HCT116 (cell line): ENCODE results near the gene SLC5A12. TPM values are rescaled to one million over a fixed set of nuclear protein-coding genes. Genes with fewer than 3 reads are reported as not detected.

ENCODE experiments used
- ATAC-seq: fragments of 200-7000 bp; cut with Tn5 transposase; 2 replicates; pipeline ENCODE4 v1.9.1; 2020; ENCODE audit warnings: mild to moderate bottlenecking, moderate library complexity
- BruUV-seq: library from RNA; stranded (reverse); fragments of 400-500 nt; replicated peaks from 2 replicates; lab custom pipeline; 2021; lab: Mats Ljungman, UMichigan
- CTCF ChIA-PET: fragments of 300-600 bp; sonication (Branson Sonifier 250); formaldehyde crosslinking; loops from one replicate; lab custom pipeline; 2021; ENCODE audit warnings: antibody characterized with exemption; lab: Charles Lee
- POLR2A ChIA-PET: fragments of 300-600, 350-600 bp; sonication (Branson Sonifier 250); formaldehyde crosslinking; loops from one replicate; lab custom pipeline; 2021; ENCODE audit warnings: antibody characterized with exemption; lab: Charles Lee
- RAD21 ChIA-PET, 2 experiments: fragments of 300-600 bp; sonication (Branson Sonifier 250); formaldehyde crosslinking; loops; one replicate each; lab custom pipeline; 2023; ENCODE audit warnings: low total read pairs in 2 of 2; ENCODE audit not compliant: uncharacterized antibody in 2 of 2, unreplicated experiment in 2 of 2, low non-redundant PET in 1 of 2; lab: Charles Lee
- DNase-seq: peaks from one replicate; pipeline ENCODE4 v3.0.0-alpha.2; 2010; ENCODE audit warnings: low read depth, low spot score
- H2AFZ ChIP-seq: fragments of 200-600 bp; shearing (Covaris generic), sonication (generic); 2 replicates; pipeline ENCODE4 v1.6.1; 2017; ENCODE audit warnings: low read depth, mixed run types, mixed read lengths, antibody characterized with exemption, low read length; ENCODE audit not compliant: poor library complexity, severe bottlenecking
- H3K27ac ChIP-seq: 2 replicates; pipeline ENCODE4 v1.5.1; 2012; ENCODE audit warnings: low read depth, low read length
- H3K27me3 ChIP-seq: fragments of 200-600 bp; sonication (generic); 2 replicates; pipeline ENCODE4 v1.6.1; 2016; ENCODE audit warnings: mixed run types, low read length, mixed read lengths; ENCODE audit not compliant: insufficient read depth
- H3K36me3 ChIP-seq, 2 experiments: fragments of 200-500 bp in 1 of 2; fragments of 200-600 bp in 1 of 2; sonication (Bioruptor generic) in 1 of 2; sonication (generic) in 1 of 2; 2 replicates each; pipeline versions ENCODE4 v1.5.1 to v1.6.1; 2014 to 2016; ENCODE audit warnings: low read length in 2 of 2, inconsistent platforms in 1 of 2, mixed read lengths in 1 of 2, mixed run types in 1 of 2; ENCODE audit not compliant: insufficient read depth in 2 of 2, control insufficient read depth in 1 of 2
- H3K4me1 ChIP-seq, 2 experiments: fragments of 200-600 bp in 1 of 2; sonication (generic) in 1 of 2; 2 replicates each; pipeline versions ENCODE4 v1.5.1 to v1.6.1; 2012 to 2017; ENCODE audit warnings: low read length in 2 of 2, inconsistent platforms in 1 of 2, mild to moderate bottlenecking in 1 of 2, mixed read lengths in 1 of 2, mixed run types in 1 of 2, moderate library complexity in 1 of 2; ENCODE audit not compliant: insufficient read depth in 2 of 2, control insufficient read depth in 1 of 2
- H3K4me2 ChIP-seq: fragments of 200-600 bp; sonication (generic); 2 replicates; pipeline ENCODE4 v1.6.1; 2017; ENCODE audit warnings: mixed run types, low read length, mixed read lengths
- H3K4me3 ChIP-seq, 2 experiments: fragments of 200-600 bp in 1 of 2; sonication (generic) in 1 of 2; replicated peaks in 1 of 2; 2 replicates each; pipeline ENCODE4 v1.5.1; 2011 to 2016; ENCODE audit warnings: low read length in 2 of 2, control low read depth in 1 of 2, low read depth in 1 of 2, mild to moderate bottlenecking in 1 of 2, mixed read lengths in 1 of 2, mixed run types in 1 of 2
- H3K79me2 ChIP-seq: fragments of 200-600 bp; sonication (generic); 2 replicates; pipeline ENCODE4 v1.6.1; 2017; ENCODE audit warnings: mild to moderate bottlenecking, mixed run types, low read length, moderate library complexity, mixed read lengths; ENCODE audit not compliant: insufficient read depth
- H3K9ac ChIP-seq: fragments of 200-600 bp; sonication (generic); 2 replicates; pipeline ENCODE4 v1.6.1; 2016; ENCODE audit warnings: low read length, mixed read lengths
- H3K9me2 ChIP-seq: fragments of 200-600 bp; sonication (generic), shearing (Covaris generic); 2 replicates; pipeline ENCODE4 v1.6.1; 2017; ENCODE audit warnings: mixed run types, mild to moderate bottlenecking, moderate library complexity; ENCODE audit not compliant: insufficient read depth
- H3K9me3 ChIP-seq, 2 experiments: fragments of 200-500 bp in 1 of 2; fragments of 200-600 bp in 1 of 2; sonication (Bioruptor generic) in 1 of 2; sonication (generic) in 1 of 2; 2 replicates each; pipeline ENCODE4 v1.6.1; 2014 to 2017; ENCODE audit warnings: low read length in 2 of 2, mixed read lengths in 2 of 2, inconsistent platforms in 1 of 2, low read depth in 1 of 2, mild to moderate bottlenecking in 1 of 2, mixed run types in 1 of 2, moderate library complexity in 1 of 2; ENCODE audit not compliant: control insufficient read depth in 1 of 2, insufficient read depth in 1 of 2
- H4K20me1 ChIP-seq: fragments of 200-600 bp; sonication (generic), shearing (Covaris generic); 2 replicates; pipeline ENCODE4 v1.6.1; 2017; ENCODE audit warnings: mixed run types, mild to moderate bottlenecking, moderate library complexity; ENCODE audit not compliant: insufficient read depth
- ATF3 ChIP-seq: IDR thresholded peaks from 2 replicates; pipeline ENCODE4 v1.6.1; 2012
- CTCF ChIP-seq, 3 experiments: fragments of 200-600 bp in 1 of 3; sonication (generic) in 1 of 3; IDR thresholded peaks in 2 of 3; conservative IDR thresholded peaks in 1 of 3; 2 replicates each; pipeline ENCODE4 v1.5.1; 2012 to 2017; ENCODE audit warnings: low read depth in 2 of 3, low read length in 2 of 3, antibody characterized with exemption in 1 of 3, borderline replicate concordance in 1 of 3, control low read depth in 1 of 3, mild to moderate bottlenecking in 1 of 3, mixed read lengths in 1 of 3, mixed run types in 1 of 3, moderate library complexity in 1 of 3; ENCODE audit not compliant: insufficient read depth in 1 of 3
- EGR1 ChIP-seq: IDR thresholded peaks from 2 replicates; pipeline ENCODE4 v1.6.1; 2012; ENCODE audit warnings: low read depth
- EZH2 ChIP-seq: fragments of 200-600 bp; sonication (generic); IDR thresholded peaks from 2 replicates; pipeline ENCODE4 v1.6.1; 2017; ENCODE audit warnings: antibody characterized with exemption, mixed run types
- MAX ChIP-seq: IDR thresholded peaks from 2 replicates; pipeline ENCODE4 v1.6.1; 2012
- REST ChIP-seq: IDR thresholded peaks from 2 replicates; pipeline ENCODE4 v1.6.1; 2012; ENCODE audit warnings: low read depth
- SP1 ChIP-seq: IDR thresholded peaks from 2 replicates; pipeline ENCODE4 v1.6.1; 2012; ENCODE audit warnings: low read depth
- intact Hi-C: fragments of 100-400 bp; cut with micrococcal nuclease; formaldehyde crosslinking; loops from 2 replicates; pipeline ENCODE4 v1.10.0; 2022
- total RNA-seq: library from RNA; stranded (reverse); gene quantifications from one replicate; pipeline ENCODE4 v1.2.1, GENCODE V29; 2021; ENCODE audit not compliant: unreplicated experiment

SLC5A12 gene
- total RNA-seq, 1 experiment from 2014 or later: not detected

- Histone ChIP-seq H3K9ac (no peak overlapping the region), H3K36me3 (no peaks in the 10 kb centered on the region), H3K4me1 (no peaks in the 10 kb centered on the region), H2AFZ (no peak overlapping the region), H3K9me3 (no peaks in the 10 kb centered on the region; a peak in 1 of 4 replicates), H3K79me2 (no peaks in the 10 kb centered on the region), H4K20me1 (no peaks in the 10 kb centered on the region), H3K9me2 (no peaks in the 10 kb centered on the region), H3K4me2 (no peak overlapping the region), H3K27ac (no peak overlapping the region), H3K27me3 (no peaks in the 10 kb centered on the region), H3K4me3 (no peak overlapping the region)
- intact Hi-C loops: loop anchor here (10.0 kb wide), 1 partner anchor 727 kb away; no protein-coding TSS in a partner anchor
- RAD21 ChIA-PET: no interaction called here
- POLR2A ChIA-PET: no interaction called here
- no peak for TF ChIP-seq CTCF (IDR thresholded peaks at IDR 0.05 in 2 of 3, conservative IDR thresholded peaks at IDR 0.05 in 1 of 3; ENCODE audit: borderline replicate concordance in 1 of 3, insufficient read depth in 1 of 3, low read depth in 2 of 3, low read length in 2 of 3)
- TF ChIP-seq ATF3: no peak
- no peak for TF ChIP-seq SP1
- no peak for TF ChIP-seq REST
- no peak for TF ChIP-seq EGR1
- TF ChIP-seq EZH2: no peak
- no peak for TF ChIP-seq MAX
- CTCF ChIA-PET: no interaction called here
- DNase-seq: no peak
- no TSS peak for BruUV-seq
- no peak for ATAC-seq
These were observed 36.1 kb upstream of the SLC5A12 start for GRCh38 chr11:26757995-26758394.
